ENCODE measurements around the gene TMPRSS2.

TMPRSS2 gene

DNA sequence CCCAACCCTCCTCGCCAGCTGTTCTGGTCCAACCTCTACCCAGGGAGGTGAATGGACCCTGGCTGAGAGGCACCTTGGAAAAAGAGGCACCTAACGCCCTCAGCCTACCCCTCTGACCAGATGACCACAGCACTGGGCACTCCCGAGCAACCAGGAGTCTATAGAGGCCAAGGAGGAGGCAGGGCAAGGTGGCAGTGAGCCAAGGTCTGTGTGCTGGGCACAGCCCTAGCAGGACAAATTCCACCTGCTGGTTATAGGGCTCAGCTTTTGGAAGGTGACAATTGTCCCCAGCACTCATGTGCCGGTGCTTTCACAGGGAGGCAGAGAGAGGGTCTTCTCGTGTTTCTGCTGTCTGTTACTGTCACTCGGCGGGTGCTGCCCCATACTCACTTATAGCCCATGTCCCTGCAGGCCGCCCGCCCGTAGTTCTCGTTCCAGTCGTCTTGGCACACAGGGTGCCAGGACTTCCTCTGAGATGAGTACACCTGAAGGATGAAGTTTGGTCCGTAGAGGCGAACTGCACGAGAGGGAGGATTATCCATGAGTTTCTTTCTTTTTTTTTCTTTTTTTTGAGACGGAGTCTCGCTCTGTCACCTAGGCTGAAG, 27.8 kb downstream of the TMPRSS2 start:
- no peak for DNase-seq

- DNase-seq = no peak
Observed at GRCh38 chr21:41479686-41480085, 28.3 kb downstream of the TMPRSS2 start.

DNA sequence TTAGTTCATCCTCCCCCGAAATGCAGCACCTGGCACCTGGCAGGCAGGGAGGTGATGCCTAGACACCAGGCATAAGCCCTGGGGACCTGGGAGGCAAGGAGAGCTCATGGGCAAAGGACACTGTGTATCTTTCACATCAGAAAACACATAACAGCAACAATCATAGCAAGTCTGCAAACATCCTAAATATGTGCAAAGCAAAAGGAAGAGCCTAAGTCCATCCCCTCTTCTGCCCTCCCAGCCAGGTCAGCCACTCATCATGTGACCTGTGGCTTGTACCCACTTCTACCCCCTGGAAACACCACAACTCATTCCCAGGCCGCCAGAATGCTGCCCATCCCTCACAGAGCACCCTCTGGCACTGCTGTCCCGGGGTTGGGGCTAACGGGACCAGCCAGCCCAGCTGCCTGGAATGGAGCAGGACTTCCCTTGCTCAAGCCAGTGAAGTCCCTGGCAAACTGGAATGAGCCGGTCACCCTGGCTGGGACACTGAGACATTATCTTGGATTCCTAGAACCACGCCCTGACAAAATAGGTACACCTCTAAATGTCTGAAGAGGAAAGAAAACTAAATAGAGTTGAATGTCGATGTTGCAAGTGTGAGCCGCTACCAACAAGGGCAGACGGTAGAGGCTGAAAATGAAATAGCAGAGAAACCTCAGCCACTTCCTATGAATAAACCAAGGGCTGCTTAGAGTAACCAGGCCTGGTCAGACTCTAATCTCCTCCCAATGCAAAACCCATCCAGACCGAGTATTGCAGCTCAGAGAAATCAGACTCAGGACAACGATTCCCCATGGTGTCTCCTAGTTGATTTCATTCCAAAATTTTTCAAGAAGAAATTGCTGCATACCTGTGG, 29.4 kb downstream of the TMPRSS2 start:
- DNase-seq = peak; percentile 43

DNA sequence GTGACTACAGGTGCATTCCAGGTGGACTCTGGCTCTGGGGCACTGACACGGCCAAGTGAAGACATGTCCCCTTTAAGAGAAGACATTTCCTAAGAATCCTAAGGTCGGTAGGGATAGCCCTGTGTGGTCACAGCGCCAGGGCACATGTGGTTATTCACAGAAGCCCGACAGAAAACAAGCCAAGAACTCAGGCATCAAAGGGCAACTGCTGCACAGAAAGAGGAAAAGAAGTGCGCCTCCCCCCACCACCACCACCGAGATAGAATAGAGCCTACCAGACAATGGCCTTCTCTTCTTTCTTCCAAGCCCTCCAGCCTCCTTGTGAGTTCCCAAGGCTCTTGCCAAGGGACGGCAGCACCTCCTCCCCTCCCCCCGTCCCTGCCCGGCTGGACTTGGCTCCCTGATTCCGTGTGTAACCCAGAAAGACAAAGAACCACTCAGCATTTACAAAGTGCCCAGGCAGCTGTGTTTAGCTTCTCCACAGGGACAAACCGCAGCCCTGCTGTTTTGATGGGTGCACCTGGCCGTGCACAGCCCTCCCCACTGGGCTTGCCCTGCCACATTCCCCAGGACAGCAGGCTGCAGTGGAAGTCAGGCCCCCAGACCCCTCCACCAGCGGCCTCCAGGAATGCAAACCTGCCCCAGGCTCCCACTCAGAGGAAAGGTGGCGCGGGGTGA, 30.2 kb downstream of the TMPRSS2 start:
- DNase-seq = peak; percentile 14

DNA sequence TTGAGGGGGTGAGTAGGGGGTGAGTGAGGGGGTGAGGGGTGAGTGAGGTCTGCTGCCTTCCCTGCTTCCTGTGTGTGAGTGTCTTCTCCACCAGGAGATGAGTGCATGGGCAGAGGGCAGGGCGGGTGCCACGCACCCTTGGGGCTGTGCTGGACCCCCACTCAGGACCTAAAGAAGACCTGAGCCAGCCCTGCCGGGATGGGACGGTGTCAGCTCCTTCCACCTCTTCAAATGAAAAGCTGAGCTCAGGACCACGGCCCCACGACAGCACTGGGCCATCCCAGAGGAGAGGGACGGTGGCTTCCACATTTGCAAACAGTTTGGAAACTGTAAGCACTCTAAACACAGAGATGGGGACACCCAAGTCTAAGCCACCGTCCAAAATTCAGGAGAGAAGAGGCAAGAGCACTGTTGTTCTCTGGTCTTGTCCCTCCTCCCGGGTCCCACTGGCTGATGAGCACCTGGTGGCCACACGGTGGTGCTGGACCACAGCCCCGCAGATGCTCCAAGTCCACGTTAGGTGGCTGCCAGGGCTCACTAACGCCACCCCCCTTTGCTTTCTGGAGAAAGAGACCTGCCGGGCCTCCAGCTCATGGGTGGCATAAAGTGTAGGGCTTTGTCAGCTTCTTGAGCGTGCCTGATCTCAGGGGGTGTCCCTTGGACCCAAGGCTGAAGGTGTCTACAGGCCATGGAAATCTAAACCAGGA, 32.1 kb downstream of the TMPRSS2 start:
- DNase-seq = no peak

- DNase-seq = no peak
Observed at GRCh38 chr21:41472753-41473548, 35.0 kb downstream of the TMPRSS2 start.

DNA sequence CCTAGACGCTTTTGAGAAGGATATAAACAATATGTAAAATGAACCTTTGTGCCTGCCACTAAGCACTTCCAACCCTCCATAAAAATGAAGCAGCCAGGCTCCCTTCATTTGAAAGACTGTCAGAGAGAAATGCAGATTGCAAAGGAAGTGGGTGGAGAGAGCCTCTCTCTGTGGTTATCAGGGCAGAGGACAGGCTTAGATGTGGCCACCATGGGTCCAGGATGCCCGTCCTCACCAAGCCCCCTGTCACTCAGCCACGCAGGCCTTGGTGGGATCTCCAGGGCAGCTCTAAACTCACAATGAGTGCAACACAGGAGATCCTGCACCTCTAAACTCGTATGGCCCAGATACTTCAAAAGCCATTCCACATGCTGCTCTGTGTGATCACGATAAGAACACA, 37.9 kb downstream of the TMPRSS2 start:
- DNase-seq = no peak

DNA sequence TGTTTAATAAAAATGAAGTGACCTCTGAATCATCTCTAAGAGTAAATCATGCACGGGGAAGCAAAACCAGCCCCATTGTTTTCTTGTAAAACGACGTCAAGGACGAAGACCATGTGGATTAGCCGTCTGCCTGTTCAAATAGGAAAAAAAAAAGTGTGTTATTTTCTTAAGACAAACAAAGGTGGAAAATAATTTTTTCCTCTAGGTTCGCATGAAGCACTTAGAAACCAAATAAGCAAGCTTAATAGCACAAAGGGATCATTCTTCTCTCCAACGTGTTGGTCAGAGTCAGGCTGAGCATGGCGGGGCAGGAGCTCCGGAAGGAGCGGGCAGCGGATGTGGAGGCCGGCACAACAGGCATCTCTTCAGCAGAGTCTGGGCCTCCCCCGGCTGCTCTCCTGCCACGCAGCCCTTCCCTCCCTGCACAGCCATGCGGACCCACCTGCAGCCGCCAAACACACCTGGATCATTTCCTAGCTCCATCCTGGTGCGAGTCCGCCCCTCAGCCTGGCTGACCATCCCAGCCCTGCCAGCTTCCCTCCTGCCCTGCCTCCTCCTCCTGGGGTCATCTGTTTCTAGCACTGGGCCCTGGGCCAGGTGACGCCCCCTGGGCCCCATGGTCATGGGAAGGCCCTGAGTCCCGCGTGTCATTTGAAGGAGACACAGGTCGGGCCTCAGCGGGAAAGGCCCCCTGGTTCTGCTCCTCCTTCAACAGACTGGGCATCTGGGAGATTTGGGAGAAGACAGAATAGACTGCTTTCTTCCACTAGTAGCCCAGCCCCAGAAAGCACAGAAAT, 41.7 kb downstream of the TMPRSS2 start:
- DNase-seq = no peak

DNA sequence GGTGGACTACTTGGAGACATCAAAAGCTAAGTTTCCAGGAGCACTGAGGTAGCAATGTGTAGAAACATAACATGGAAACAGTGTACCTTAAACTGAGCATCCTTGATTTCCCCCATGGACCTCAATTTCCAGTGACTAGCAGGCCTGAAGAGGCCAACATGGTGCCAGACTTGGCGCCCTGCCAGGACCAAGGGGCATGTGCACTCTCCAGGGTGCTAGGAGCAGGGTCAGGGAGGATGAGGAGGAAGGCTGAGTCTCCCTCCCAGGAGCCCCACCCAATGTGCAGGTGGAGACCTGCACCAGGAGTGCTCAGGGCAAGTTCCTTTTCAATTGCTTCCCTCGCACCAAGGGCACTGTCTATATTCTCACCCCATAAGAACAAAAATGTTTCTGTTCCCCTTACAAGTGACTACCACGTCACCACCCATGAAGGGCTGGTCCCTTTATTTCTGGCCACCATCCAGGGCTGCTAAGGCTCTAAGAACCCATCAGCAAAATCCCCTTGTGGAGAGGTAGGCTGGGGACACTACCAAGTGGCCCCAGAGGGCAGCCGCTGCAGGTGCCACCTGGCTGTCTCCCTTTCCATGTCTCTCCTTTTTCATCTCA, 42.7 kb downstream of the TMPRSS2 start:
- DNase-seq = no peak

DNA sequence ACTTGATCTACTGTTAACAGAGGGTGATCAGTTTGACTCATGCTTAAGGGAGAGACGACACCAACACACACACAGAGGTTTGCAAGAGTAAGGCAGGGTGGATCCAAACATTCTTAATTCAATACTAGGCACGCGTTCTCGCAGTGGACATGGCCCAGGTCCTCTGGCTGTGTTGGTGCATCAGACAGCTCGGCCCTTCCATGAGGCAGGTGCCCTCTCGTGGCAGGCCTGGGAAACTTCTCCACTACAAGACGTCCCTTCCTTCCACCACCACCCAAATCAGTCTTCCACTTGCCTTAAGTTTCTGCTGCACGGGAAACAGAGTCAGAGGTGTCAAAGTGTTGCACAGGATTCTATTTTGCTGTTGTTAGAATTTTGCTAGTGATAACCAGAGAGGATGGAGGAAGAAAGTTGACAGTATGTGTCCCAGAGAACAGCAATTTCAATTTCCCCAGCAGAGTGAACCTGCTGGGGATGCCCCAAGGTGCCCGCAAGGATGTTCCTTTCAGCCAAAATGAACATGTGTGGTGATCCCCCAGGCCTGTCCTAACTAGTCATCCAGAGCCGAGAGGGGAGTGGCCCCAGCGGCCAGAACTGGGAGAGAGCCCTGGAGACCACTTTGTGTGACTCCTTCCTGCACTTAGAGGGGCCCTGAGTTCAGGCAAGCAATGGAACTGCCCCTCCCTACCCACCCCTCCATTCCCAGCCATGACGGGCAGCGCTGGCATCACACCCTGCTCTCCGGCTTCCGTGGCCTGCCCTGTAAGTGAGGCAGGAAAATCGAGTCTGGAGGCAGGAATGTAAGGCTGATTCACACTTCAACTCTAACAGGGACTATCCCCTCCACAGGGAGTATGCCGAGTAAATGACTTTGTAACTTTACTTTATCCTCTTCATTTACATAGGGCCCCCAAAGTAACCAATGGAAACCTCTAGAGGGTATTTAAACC, 47.1 kb downstream of the TMPRSS2 start:
- DNase-seq = peak; percentile 73

DNA sequence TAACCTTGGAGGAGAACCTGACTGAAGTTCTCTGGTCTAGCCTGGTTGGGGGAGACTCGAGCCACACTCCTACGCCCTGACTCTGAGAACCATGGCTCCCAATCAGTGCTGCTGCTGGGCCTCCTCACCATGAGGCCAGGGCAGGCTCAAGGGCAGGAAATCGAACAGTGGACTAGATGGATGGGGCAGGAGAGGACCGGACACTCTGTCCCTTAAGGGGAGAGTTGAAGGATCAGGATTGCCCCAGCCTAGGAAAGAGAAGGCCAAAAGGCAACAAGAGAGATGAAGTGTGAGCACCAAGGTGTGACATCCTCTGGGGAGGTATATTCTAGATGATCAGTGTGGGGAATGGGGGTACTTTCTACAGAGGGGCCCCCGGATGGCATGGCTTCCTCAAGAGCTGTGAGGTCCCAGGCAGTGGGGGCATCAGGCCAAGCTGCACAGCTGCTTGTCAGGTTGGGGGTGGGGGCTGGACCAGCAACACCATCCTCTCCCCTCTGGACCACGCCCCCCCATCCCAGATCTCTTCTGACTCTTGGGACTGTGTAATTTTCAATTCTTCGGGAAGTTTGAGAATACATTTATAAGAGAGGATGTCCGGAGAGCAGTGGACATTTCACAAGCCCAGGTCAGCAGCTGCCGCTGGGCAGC, 47.9 kb downstream of the TMPRSS2 start:
- DNase-seq = no peak

GRCh38 chr21:41458559-41458958, 49.4 kb downstream of the TMPRSS2 start:
- no peak for DNase-seq

GRCh38 chr21:41458121-41458520, 49.8 kb downstream of the TMPRSS2 start:
- DNase-seq = no peak

DNA sequence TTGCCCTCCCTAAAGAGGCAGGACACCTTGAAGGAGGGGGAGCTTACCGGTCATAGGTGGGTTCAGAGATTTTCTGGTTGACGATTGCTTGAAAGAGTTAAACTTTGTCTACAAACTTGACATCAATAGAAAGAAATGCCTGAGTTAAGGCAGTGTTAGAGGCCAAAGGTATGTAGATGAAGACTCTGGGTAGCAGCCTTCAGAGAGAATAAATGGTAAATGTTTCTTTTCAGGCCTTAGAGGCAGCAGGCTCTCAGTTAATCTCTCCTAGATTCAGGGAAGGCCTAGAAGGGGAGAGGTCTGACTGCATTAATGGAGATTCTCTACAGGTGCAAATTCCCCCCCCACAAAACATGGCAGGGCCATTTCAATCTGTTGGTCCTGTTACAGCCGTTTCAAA, 54.2 kb downstream of the TMPRSS2 start:
- DNase-seq = no peak

DNA sequence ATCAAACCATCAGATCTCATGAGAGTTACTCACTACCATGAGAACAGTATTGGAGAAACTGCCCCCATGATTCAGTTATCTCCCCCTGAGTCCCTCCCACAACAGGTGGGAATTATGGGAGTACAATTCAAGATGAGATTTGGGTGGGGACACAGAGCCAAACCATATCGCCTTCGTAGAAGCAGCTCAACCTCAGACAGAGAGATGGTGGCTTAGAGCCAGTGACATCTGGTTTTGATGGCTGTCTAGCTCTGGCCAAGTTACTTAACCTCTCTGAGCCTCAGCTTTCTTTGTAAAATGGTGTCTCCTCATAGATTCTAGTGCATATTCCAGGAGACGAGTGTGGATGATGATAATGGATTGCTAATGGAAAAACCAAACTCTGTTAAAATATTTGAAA, 54.8 kb downstream of the TMPRSS2 start:
- DNase-seq = no peak

DNA sequence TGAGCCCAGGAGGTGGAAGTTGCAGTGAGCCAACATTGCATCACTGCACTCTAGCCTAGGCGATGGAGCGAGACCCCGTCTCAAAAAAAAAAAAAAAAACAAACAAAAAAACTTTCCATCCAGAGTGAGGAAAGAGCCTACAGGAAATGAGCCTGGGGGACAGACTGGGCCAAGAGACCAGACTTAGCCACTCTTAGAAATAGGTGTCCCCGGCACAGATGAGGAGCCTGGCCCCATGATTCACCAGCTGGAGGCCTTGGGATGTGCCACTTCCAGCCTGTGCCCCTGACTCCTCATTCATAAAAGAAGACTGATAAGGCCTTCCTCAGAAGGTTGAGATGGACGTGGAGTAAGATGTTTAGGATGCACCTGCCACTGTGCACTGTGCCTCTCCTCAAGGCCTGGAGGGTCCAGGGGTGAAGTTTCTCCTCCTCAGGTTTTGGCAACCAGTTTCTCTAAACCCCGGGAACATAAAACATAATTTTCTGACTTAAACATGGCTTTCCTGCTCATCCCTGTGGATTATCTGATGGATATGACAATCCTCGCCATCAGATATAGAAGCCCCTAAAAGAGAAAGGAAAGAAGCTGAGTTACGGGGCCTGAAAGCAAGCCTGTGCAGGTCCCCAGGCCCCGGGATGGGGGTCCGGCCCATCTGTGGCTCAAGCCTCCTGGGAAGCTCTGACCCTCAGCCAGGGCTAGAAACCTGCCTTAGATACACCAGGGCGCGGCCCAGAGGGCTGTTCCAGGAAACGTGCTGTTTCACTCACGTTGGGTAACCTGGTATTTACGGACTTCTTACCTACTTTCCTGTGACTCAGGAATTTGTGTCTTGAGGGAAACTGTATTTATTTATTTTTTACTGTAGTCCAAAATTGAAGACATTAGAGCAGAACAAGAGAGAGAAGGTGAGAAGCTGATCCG, 55.9 kb downstream of the TMPRSS2 start:
- no peak for DNase-seq

GRCh38 chr21:41449613-41450012, 58.3 kb downstream of the TMPRSS2 start:
- DNase-seq = no peak

DNA sequence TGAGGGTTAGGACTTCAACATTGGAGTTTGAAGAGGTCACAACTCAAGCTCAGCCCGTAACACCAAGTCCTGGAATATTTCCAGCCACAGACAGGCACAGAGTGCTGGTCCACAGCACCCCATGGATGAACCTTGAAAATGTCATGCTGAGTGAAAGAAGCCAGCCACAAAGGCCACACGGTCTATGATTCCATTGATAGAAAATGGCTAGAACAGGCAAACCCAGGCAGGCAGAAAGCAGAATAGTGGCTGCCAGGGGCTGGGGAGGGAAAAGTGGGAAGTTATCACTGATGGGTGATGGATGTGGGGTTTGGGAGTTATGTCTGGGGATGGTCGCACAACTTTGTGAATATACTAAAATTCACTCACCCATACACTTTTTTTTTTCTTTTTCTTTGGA, 60.6 kb downstream of the TMPRSS2 start:
- no peak for DNase-seq

Measured in fibroblast of upper back skin (primary cell).